G401 (cell line): ENCODE measurements around the gene KDM4C. TPM values are rescaled to one million over a fixed set of nuclear protein-coding genes. Genes with fewer than 3 reads are reported as not detected.

Experiments
- DNase-seq: peaks from one replicate; pipeline ENCODE4 v3.0.0-alpha.2; 2015; ENCODE audit warnings: low spot score
- in situ Hi-C: cut with HindIII; loops from 2 replicates; pipeline ENCODE4 v1.10.0; 2016; ENCODE audit warnings: low sequenced_read_pairs, mixed read lengths
- total RNA-seq: library from RNA; depleted of rRNA; stranded (reverse); fragments of >200 nt; shearing (Covaris generic); gene quantifications from 2 replicates; pipeline ENCODE4 v1.2.3, GENCODE V29; 2014

The KDM4C gene
- total RNA-seq, 1 experiment from 2014 or later: 12.7 TPM

GRCh38 chr9:7095058-7095457, 337.3 kb downstream of the KDM4C start:
- in situ Hi-C loops: no loop called here
- DNase-seq: no peak

- in situ Hi-C loops: no loop called here
Observed at GRCh38 chr9:7097040-7097715, 339.4 kb downstream of the KDM4C start.

DNA sequence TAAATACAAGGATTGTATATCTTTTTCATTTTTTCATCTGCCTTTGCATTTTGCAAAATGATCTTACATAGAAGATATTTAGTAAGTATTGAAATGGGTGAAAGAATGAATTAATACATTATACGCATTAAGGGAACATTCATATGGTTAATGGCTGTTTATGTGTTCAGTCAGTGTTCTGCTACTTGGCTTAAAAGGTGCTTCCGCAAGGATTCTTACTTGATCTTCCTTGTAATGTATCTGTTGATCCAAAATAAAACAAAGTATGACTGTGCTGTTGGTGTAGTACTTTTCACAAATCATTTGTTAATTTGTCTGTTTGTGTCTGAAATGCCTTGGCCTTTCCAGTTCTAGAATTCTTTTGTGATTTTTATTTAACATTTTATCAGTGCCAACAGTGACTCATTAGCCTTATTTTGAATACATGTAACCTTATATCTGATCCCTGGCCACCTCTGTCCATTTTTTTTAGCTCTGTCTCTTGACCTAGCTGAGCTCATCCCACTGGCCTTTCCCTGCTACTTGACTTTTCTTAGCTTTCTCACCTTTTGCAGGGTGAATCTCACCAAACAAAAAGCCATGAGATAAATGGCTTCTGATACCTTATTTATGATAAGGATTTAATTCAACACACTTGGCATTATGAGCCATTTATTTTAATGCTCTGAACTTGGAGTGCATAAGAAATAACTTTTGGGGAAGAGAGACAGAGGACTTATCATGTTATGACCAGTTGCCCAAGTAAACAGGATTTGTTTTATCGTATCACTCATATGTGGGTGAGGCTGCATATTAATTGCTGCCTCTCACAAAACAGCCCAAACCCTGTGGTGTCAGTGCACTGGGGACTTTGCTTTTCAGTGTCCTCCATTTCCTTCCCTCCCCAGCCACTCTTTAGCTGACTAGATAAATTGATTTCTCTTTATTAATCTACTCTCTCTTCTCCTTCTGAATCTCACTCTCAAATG, 340.3 kb downstream of the KDM4C start:
- in situ Hi-C loops: no loop called here
- no peak for DNase-seq

More at GRCh38 chr9:7097040-7097715, 339.4 kb downstream of the KDM4C start:
- no peak for DNase-seq

DNA sequence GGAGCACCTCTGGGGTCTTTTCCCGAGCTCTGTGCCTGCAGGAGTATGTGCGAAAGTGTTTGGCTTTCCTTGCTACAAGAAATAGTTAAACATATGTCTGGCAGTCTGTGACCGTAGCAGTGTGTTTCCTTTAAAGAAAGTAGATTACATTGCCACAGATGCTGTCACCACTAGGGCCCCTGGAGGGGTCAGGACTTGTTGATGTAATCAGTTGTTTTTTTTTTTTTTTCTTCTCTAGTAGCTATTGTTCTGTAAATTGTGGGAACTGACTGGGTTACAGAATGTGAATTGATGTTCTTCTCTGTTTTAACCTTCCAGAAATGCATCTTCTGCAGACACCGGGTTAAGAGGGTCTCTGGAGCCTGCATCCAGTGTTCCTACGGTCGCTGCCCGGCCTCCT, 345.6 kb downstream of the KDM4C start:
- DNase-seq: no peak
- in situ Hi-C loops: no loop called here

DNA sequence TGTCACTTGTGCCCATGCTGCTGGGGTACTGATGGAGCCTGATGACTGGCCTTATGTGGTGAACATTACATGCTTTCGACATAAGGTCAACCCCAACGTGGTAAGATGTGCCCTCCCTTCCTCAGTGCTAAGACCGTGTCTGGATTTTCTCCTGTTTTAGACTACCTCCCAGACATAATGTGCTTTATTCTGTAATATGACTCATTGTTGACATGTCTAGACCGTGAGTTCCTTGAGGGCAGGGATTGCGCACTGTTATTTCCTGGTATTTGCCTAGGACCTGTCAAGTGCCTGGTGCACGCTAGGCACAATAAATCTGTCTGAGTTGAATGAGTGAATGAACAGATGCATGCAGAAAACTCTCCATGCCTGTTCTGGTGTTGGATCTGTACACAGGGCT, 346.0 kb downstream of the KDM4C start:
- in situ Hi-C loops: no loop called here
- no peak for DNase-seq

DNA sequence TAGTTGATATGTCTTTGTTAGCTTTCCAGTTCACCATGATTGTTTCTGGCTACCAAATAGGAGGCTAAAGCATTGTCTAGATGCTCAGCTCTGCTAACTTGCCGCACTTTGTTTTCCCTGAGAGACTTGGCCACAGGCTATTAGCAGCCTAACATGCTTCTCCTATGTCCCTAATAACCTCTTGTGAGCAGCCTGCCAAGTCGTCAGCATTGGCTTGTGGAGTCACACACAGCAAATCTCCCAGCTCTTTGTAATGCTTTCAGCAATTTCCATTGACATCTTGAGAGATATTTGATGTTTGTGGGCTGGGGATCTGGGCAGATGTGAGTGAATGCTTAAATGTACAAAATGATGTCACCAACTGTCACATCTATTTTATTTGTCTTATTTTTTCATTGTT, 346.9 kb downstream of the KDM4C start:
- in situ Hi-C loops: no loop called here
- DNase-seq: peak; percentile 31

DNA sequence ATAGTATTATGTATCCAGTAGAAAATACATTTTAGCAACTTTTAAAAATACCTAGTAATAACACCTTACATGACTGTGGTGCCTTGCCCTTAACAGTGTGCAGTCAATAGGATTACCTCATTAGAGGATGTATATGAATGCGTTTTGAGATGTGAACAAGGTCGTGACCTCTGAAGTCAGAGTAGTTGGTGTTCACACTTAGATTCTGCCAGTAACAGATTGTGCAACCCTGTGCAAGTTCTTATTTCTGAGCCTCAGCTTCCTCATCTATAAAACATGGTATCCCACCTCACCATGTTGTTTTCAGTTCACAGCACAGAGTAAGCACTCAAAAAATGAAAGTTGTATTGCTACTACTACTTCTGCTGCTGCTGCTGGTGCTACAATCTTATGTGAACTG, 347.3 kb downstream of the KDM4C start:
- in situ Hi-C loops: no loop called here
- DNase-seq: no peak

GRCh38 chr9:7108936-7109335, 351.2 kb downstream of the KDM4C start:
- in situ Hi-C loops: no loop called here
- no peak for DNase-seq

- in situ Hi-C loops: no loop called here
- no peak for DNase-seq
Observed at GRCh38 chr9:7111413-7111812, 353.6 kb downstream of the KDM4C start.

- DNase-seq: peak; percentile 56
- in situ Hi-C loops: no loop called here
Observed at GRCh38 chr9:7115606-7116005, 357.8 kb downstream of the KDM4C start.

DNA sequence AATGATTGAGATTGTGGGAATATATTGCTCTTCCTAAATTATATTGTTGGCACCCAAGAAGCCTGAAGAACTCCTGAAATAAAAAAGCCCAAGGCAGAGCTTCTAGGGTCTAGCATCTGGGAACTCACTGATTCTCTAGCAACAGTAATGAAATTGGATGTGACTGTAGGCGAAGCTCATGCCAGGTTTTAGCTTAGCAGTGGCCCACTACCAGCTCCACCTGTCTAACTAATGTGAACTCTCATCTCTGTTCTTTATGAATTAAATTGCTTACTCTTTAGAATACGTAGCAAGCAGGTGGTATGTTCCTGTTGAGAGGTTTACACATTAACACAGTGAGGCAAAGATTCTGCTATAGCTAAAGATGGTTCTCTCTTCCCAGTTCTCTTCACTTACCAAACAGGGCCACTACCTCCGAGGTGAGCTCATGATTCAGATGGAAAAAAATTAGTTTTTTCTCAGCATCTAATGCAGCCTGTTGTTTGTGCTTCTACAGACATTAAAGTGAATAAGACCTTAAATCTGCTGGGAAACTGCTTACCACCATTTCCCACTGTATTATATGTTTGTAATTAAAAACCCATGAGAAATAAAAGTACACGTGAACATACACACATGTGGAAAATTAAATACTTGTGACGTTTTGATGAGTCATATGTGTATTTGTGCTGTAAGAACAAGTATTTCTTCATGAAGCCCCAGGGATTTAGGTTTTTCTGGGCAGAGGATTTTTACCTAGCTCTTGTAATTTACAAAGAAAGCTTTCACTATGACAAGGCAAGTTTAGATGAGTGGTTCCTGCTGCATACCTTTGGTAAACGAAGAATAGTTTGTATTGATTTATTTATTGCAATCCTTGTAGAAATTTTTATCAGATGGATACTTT, 360.1 kb downstream of the KDM4C start:
- DNase-seq: peak; percentile 77
- in situ Hi-C loops: no loop called here

- no peak for DNase-seq
- in situ Hi-C loops: no loop called here
Observed at GRCh38 chr9:7118633-7119032, 360.9 kb downstream of the KDM4C start.

GRCh38 chr9:7119612-7120011, 361.8 kb downstream of the KDM4C start:
- peak; percentile 61 for DNase-seq

GRCh38 chr9:7121055-7121454, 363.3 kb downstream of the KDM4C start:
- in situ Hi-C loops: no loop called here
- DNase-seq: no peak

More at GRCh38 chr9:7119612-7120011, 361.8 kb downstream of the KDM4C start:
- in situ Hi-C loops: no loop called here

DNA sequence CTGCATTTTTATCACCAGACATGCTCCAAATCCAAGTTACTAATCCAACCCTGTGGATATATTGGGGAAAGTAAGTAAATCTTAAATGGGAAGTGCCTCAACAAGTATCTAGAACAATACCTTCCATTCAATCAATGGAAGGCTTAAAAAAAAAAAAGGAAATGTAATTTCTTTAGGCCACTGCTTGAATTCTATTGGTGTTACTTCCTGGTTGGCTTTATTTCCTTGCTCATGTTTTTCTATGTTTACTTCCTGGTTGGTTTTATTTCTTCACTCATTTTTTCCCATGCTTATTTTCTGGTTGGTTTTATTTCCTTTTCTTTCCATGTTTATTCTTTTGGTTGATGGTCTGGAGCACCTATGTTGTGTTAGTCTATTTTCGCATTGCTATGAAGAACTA, 363.9 kb downstream of the KDM4C start:
- in situ Hi-C loops: no loop called here
- no peak for DNase-seq

DNA sequence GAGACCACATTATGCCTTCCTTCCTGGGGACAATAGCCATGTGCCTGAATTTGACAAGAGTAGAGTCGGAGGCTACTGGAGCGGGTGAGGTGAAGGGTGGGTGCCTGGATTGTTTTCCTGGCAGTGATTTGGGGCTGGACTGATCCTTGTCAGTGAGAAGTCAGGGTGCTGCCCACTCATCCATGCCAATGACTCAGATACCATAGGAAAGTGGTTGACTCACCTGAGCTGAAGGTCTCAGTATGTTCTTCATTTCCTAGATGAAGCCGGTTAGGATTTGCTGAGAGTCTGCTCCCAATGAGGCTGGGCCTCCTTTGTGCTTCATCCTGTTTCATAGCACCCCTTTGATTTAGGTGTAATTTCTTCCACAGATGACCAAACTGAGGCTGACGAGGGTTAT, 366.0 kb downstream of the KDM4C start:
- DNase-seq: no peak
- in situ Hi-C loops: no loop called here

GRCh38 chr9:7125231-7125630, 367.5 kb downstream of the KDM4C start:
- DNase-seq: no peak
- in situ Hi-C loops: no loop called here

DNA sequence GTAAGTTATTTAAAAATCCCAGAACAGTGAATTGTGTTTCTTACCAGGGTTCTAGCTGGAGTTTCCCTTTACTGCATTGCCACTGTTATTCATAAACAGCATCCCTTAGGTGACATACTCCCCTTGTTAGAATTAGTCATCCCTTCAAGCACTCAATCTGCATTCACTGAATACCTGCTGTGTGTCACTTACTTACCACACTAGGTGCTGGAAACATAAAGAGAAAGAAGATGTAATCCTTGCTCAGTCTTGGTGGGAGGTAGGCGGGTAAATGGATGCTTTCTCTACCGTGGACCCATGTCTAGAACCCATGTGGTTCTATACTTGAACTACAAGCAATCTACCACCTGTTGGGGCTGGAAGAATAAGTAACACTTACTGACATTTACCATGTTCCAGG, 371.6 kb downstream of the KDM4C start:
- in situ Hi-C loops: no loop called here
- no peak for DNase-seq

DNA sequence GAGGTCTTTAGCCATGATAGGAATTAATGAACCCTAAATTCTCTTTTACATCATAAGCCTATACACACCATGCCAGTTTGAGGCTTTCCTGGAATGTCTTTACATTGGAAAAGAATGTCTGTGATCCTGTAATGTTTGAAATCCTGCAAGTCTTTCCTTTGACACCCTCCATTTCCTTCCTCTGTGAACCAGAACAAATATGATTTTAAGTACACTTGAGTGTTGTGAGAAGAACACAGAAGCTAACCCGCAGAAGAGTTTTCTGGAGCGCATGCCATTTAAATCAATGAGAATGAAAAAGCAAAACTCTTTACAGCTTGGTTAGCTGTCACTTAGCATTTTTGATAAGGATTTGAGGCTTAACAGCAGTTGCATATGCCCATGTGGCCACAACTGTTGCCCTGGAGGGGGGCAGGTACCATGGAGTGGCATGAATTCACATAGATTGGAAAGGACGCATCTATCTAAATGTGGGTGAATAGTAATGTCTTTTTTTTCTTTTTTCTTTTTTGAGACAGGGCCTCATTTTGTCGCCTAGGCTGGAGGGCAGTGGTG, 372.6 kb downstream of the KDM4C start:
- no peak for DNase-seq

More for the DNA sequence above, 372.6 kb downstream of the KDM4C start:
- in situ Hi-C loops: no loop called here
